HG03097 (cell line): ENCODE measurements around the gene GNG7.
"Not testable (repeated sequence)": the region's sequence is repeated elsewhere in the genome, so short reads cannot be mapped to it uniquely, and the experiment has no call there.

Experiments used
- ATAC-seq: cut with Tn5 transposase; IDR thresholded peaks from one replicate; pipeline ENCODE4 v1.9.1; 2021; ENCODE audit not compliant: unreplicated experiment, low FRiP score

Gene GNG7

GRCh38 chr19:2625434-2625833, 77.1 kb downstream of the GNG7 start:
- no peak for ATAC-seq

GRCh38 chr19:2624537-2625091, 77.9 kb downstream of the GNG7 start:
- ATAC-seq: no peak

DNA sequence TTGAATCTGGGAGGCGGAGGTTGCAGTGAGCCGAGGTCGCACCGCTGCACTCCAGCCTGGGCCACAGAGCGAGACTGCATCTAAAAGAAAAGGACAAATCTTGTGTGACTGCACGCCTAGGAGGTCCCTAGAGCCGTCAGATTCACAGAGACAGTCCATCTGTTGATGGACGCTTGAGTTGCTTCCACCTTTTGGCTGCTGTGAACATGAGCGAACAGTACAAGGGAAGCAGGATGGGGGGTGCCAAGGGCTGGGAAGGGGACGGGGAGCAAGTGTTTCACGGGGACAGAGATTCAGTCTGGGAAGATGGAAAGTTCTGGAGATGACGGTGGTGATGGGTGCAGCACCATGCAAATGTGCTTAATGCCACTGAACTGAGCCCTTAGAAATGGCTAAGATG, 78.7 kb downstream of the GNG7 start:
- ATAC-seq: no peak

- not testable (repeated sequence) for ATAC-seq
These were observed 80.0 kb downstream of the GNG7 start for GRCh38 chr19:2622371-2622961.

- ATAC-seq: no peak
These were observed 83.4 kb downstream of the GNG7 start for GRCh38 chr19:2619076-2619475.

GRCh38 chr19:2618611-2619010, 83.9 kb downstream of the GNG7 start:
- no peak for ATAC-seq

- no peak for ATAC-seq
These were observed 84.9 kb downstream of the GNG7 start for GRCh38 chr19:2617393-2618165.

DNA sequence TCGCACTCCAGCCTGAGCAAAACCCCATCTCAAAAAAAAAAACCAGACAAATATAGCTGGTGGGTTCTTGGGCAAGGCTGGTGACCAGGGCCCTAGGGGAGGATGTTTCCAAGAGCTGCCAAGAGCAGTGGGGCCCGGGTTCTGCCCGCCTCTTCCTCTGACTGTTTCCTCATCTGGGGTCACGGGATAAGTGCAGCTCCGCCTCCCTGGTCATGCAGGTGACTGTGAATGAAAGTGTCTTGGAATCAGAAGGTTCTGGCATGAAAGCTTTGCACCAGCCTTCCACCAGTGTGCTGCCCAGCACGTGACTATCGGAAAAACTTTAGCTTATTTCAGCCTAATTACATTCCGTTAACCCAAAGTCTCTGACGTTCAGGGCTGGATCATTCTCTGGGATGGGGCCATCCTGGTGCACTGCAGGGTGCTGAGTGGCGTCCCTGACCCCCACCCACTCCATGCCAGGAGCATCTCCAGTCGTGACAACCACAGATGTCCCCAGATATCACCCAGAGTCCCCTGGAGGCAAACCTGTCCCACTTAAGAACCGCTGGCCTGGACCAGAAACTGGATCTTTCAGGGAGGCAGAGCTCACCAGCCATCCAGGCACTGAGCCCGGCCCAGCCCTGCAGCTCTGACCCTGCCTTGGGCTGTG, 85.6 kb downstream of the GNG7 start:
- no peak for ATAC-seq

GRCh38 chr19:2615782-2616181, 86.7 kb downstream of the GNG7 start:
- ATAC-seq: no peak

DNA sequence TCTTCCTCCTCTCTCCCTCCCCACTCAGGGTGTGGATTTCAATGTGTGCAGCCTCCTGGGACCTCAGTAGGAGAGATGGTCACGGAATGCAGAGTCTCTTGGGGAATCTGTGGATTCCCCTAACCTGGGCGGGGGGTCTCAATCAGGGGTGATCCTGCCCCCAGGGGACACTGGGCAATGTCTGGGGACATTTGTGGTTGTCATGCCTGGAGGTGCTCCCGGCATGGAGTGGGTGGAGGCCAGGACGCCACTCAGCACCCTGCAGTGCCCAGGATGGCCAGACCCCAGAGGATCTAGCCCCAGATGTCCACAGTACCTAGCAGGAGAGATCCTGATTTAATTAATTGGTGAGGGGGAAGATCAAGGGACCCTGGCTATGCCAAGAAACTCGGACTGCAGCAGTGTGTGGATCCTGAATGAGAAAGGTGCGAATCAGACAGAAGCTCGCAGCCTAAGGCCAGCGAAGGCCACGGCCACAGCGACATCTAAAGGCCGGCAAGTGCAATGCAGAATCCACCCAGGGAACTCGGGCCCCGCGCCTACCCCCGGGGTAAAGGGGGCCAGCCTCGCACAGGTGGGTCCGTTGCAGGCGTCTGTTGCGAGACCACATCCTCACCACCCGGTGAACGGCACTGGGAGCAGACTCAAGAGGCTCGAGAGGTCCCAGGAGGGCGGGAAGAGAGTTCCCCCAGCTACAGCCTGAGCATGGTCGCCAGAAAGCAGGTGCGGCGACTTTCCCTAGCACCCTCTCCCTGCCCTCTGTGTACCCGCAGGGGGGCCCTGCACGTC, 88.8 kb downstream of the GNG7 start:
- ATAC-seq: no peak

GRCh38 chr19:2612619-2613249, 89.8 kb downstream of the GNG7 start:
- no peak for ATAC-seq

GRCh38 chr19:2611483-2612464, 90.7 kb downstream of the GNG7 start:
- ATAC-seq: no peak

- ATAC-seq: peak; percentile 44
These were observed 91.6 kb downstream of the GNG7 start for GRCh38 chr19:2610637-2611482.

DNA sequence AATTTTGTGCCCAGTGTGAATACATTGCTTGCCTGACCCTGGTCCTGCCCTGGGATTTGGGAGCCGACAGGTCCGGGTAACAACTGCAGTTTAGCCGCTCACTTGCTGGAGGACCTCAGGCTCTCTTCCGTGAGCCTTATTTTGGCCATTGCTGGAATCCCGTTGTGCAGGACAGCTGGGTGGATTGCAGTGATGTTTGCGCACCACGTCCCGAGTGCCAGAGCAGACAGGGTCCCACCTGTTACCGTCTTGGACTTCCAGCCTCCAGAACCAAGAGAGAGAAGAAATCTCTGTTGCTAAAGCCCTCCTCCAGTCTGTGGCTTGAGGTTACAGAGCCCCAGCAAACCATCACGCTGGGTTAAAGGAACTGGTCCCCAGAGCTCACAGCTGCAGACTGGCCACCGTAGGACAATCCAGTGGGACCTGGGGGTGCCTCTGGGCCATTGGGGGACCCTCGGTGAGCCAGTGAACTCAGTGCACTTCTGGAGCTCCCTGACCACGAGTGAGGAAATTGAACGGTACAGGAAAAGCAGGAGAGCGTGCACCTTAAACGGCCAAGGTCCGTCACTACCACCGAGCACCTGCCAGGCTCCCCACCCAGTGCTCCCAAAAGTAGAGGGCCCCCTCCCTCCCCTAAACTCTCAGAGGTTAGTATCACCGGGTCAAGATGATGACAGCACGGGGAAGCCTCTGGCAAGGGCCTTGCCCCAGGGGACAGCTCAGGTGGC, 92.9 kb downstream of the GNG7 start:
- ATAC-seq: no peak

GRCh38 chr19:2609034-2609388, 93.5 kb downstream of the GNG7 start:
- ATAC-seq: not testable (repeated sequence)

GRCh38 chr19:2608602-2608922, 93.9 kb downstream of the GNG7 start:
- peak; percentile 20 for ATAC-seq

- ATAC-seq: peak; percentile 26
These were observed 94.5 kb downstream of the GNG7 start for GRCh38 chr19:2607712-2608601.
